ENCODE measurements around the gene REEP3.

- TF ChIP-seq CTCF (conservative IDR thresholded peaks at IDR 0.05; ENCODE audit: low read depth, low read length) (no peak), RAD21 (IDR thresholded peaks at IDR 0.05; ENCODE audit: low read length) (no peak), CHD1 (IDR thresholded peaks at IDR 0.05; ENCODE audit: low read depth, low read length) (no peak)
These were observed 23.2 kb downstream of the REEP3 start for GRCh38 chr10:63544418-63544817.

Measured in IMR-90 (cell line).